GM18505 (cell line): ENCODE measurements around the gene TOX2.
A peak's percentile ranks its signal among the peaks of the same experiment; 100 is the strongest.

Source experiments
- ATAC-seq: cut with Tn5 transposase; IDR thresholded peaks from one replicate; pipeline ENCODE4 v1.9.1; 2021; ENCODE audit not compliant: unreplicated experiment
- POLR2A ChIP-seq: IDR thresholded peaks from 4 replicates; pipeline ENCODE4 v1.6.1; 2011; ENCODE audit warnings: borderline replicate concordance; ENCODE audit not compliant: insufficient read depth, insufficient read length; ENCODE audit errors: extremely low read depth

TOX2 gene, protein sequence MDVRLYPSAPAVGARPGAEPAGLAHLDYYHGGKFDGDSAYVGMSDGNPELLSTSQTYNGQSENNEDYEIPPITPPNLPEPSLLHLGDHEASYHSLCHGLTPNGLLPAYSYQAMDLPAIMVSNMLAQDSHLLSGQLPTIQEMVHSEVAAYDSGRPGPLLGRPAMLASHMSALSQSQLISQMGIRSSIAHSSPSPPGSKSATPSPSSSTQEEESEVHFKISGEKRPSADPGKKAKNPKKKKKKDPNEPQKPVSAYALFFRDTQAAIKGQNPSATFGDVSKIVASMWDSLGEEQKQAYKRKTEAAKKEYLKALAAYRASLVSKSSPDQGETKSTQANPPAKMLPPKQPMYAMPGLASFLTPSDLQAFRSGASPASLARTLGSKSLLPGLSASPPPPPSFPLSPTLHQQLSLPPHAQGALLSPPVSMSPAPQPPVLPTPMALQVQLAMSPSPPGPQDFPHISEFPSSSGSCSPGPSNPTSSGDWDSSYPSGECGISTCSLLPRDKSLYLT

DNA sequence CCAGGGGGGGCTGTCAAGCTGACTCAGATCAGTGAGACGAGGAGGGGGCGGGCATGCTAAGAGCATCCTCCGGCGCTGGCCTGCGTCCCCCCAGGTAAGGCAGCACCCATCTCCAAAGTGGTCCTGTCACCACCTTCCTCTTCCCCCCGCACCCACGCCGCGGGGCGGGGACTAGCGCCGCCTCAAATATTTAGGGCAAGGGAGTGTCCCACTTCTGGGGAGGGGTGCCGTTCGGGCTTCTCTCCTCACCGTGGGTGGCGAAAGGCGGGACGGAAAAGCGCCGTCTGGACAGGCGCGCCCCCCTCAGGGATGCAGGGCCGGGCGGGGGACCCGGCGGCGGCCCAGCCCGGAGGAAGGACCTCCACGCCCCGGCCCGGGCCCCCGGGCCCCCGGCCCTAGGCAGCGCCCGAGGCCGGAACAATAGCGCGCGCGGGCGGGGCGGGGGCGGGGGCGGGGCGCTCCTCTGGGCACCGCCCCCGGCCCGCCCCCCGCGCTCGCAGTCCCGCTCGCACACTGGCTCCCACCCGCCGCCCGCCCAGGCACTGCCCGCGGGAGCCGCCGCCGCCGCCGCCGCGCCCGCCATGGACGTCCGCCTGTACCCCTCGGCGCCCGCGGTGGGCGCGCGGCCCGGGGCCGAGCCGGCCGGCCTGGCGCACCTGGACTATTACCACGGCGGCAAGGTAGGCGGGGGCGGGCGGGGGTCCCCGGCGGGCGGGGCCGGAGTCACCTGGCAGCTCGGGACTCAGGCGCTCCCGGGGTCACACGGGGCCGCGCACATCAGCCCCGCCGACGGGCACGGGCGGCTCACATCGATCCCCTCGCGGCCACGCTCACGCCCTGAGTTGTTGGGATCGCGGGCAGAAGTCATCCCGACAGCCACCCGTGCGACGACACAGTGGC lies at the start of gene TOX2:
TOX2 (plus strand) TSS at position 542 of the 900 bp plus-strand sequence; CDS start at position 582, 40 bp downstream.
- peak; percentile 11 for TF ChIP-seq POLR2A
- ATAC-seq: peak; percentile 38

DNA sequence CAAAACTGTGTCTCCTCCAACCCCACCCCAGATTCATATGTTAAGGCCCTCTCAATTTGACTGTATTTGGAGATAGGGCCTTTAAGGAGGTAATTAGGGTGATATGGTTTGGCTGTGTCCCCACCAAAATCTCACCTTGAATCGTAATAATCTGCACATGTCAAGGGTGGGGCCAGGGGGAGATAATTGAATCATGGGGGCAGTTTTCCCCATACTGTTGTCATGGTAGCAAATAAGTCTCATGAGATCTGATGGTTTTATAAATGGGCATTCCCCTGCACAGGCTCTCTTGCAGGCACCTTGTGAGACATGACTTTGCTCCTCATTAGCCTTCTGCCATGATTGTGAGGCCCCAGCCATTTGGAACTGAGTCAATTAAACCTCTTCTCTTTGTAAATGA lies 46.6 kb upstream of the TOX2 start:
- TF ChIP-seq POLR2A: no peak
- no peak for ATAC-seq

DNA sequence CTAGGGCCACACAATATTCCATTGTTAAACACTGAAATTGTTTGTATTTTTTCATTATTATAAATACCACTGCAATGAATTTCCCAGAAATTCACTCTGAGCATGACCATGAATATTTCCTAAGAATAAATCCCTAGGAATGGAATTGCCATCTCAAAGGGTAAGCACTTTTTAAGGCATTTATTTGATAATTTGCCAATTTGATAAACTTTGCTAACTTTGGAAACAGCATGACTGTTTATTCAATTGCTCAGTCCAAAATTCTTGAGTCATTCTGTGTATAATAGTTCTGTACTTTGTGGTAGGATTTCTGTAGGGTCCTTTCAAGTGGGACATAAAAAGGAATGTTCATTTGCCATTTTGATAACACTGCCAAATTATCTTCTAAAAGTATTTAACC lies 44.2 kb upstream of the TOX2 start:
- no peak for TF ChIP-seq POLR2A
- no peak for ATAC-seq

DNA sequence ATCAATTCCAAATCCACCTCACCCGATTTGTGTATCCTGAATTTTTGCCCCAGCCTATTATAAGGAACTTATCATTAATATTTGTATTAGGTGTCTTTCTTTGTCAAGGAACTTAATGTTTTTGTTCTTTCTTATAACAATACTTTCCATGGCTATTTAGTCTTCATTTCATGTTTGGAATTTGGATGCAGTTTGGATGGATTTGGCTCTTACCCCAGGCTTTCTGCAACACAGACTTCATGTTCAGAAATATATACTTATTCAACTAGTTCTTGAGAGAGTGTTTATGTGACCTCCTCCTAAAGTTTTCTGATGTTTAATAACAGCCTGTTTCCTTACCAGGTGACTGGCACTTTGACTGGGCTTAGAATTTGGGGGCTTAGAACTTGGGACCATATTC lies 35.9 kb upstream of the TOX2 start:
- ATAC-seq: no peak

DNA sequence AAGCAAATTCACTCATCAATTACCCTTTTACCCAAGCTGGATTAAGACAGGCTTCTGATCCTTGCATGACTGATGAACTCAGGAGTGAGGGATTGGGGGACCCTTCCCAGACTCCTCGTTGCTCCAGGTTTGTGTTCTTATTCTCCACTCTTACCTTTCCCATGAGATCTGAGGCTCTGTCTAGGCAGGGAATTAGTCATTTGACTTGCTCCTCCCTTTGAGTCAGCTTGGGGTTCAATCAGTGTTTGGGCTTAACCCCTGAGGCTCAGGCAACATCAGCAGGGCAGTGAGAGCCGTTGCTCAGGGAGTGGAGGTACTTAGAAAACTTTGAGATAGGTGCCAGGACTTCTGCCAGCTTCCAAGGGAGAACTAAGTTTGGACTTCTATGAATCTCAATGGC lies 20.7 kb upstream of the TOX2 start:
- no peak for ATAC-seq

More for the DNA sequence above, 35.9 kb upstream of the TOX2 start:
- no peak for TF ChIP-seq POLR2A

DNA sequence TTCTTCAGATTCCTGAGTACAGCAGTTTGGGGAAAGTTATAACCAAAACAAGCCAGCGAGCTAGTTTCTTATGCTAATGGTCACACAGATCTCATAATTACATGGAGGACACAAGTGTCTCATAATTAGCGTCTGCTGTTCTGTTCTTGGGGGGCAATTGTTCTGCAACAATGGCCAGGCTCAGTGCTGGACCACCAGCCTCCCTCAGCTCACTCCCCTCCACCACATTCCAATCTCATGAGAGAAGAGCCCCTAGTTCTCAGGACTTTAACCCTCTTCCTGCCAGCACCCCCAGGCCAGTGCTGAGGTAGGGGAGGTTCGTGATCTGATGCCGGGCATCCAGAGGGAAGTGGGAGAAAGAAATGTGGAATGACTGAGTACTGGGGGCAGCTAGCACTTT lies 20.2 kb upstream of the TOX2 start:
- no peak for ATAC-seq
- TF ChIP-seq POLR2A: no peak

More for the DNA sequence above, 20.7 kb upstream of the TOX2 start:
- TF ChIP-seq POLR2A: no peak

DNA sequence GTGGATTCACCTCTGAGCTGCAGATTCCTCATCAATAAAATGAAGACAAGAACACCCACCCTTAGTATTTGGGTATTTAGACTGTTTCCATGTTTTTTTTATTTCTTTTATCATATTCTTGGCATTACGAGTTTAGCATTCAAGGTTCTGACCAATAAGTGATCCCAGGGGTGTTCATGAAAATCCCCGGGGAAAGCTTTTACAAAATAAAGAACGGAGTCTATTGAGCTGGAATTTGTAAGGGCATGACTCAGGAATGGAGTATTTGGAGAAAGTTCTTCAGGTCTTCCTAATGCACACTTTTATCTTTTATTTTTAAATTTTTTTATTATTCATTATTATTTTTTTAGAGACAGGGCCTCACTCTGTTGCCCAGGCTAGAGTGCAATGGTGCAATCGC lies 19.4 kb upstream of the TOX2 start:
- TF ChIP-seq POLR2A: no peak
- ATAC-seq: no peak

DNA sequence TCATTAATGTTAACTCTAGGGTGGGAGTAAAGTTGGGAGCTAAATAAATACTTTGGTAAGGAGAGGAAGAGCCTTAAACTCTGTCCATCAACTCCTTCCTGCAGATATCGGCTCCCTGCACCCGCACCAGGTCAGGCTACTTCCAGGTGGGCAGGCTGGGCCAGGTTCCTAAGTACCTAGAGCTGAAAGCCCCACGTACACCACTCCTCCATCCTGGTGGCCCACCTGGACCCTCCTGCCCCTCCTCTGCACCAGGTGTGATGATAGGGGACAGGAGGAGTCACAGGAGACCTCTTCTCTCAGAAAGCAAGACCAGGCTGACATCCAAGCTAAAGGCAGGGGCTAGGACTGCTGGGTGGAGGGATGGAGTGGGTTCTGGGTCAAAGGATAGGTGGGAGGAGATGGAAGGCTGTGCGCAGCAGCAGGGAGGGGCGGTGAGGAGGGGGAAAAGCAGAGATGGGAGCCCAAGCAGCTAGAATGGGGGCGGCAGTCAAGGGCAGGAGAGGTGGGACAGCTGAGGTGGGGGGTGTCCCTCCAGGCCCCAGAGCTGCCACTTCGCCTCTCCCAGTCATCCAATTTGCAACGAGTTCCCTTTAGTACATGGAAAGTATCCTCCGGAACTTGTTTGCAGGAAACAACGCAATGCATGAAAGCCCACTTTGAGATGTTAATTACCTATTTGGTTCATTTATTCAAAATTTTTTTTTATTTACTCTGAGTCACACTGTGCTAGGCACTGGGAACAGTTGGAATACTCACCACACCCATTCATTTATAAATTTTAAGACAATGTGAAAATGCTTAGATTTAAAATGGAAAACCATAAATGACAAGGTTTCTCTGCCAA lies 15.2 kb upstream of the TOX2 start:
- ATAC-seq: no peak
- TF ChIP-seq POLR2A: no peak

DNA sequence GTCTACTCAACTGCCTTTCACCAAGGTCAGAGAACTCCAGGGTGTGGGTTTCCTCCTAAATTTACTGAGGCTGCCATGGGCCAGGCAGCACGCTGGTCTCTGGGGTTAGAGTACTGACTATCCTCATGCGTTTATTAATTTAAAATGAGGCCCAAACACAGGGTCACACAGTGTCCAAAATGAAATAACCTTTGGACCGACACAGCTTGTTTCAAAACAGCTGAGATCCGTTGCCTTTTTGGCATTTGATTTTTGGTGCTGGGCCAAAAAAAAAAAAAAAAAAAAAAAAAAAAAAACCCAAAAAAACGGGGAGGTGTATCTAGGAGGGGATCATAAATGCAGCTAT lies 14.6 kb upstream of the TOX2 start:
- TF ChIP-seq POLR2A: no peak

DNA sequence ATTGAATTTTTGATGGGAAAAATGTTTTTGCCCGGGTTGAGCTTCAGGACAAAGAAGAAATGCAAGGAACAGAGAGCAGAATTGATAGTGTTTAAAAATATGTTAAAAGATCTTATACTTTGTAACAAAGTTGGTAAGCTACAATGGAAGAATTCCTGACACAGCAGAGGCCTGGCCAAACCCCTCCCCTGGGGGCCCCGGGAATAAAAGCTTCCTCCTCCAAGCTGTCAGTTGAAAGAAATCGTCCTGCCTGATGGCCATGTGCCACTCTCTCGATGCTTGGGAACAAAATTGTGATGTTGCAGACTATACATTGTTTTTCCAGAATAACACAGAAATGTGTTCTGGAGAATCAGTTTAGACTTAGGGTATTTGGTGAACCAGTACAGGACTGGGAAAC lies 14.2 kb upstream of the TOX2 start:
- no peak for TF ChIP-seq POLR2A

More for the DNA sequence above, 14.6 kb upstream of the TOX2 start:
- ATAC-seq: no peak

DNA sequence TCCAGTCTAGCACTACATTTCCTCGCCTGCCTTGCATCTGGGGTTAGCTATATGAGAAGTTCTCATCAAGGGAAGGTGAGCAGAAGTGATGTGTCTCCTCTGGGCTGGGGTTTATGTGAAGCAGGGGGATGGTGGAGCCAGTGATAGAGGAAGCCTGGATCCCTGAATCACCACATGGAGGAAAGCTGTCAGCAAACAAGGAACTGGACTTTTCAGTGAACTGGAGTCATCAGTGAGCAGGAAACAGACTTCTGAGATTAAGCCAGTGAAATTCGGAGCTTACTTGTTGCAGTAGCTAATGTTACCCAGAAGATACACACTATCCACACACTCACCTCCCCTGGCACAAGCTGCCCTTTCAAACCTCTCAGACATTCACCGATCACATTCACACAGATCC lies 13.4 kb upstream of the TOX2 start:
- no peak for TF ChIP-seq POLR2A
- no peak for ATAC-seq

More for the DNA sequence above, 14.2 kb upstream of the TOX2 start:
- ATAC-seq: no peak

DNA sequence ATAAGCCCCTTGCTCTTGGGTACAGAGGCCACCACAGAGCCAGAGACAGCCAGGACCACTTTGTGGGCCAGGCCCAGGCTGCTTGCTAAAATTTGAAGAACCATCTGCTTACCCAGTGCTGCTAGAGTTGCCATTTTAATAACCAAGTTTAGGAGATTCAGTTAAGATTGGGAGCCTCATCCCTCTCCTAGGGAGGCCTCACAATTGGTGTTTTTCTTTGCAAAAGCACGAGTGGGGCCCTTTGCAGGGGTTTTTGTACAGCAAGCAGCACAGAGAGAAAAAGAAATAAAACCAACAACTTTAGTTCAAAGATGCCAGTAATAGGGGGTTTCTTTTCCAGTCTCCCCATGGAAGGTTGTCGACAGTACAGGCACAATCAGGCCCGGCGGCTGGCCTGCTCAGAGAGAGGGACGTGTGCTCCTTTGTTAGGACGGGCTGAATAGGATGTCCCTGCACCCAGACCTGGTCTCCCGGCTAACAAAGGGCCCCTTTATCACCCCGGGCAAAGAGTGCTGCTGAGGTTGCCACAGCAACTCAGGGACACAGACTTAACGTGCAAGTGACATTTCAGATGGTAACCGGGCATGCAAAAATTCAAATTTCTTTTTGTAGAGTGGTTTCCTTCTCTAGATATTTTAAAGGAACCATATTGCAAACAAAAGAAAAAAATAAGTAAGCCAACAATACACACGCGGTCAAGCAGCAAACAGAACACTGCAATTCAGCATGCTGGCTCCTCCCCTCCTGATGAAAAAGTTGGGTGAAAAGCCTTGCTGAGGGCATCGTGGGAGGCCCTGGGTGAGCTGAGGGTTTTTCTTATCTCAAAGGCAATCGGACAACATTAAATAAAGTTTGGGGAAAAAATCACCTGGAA lies 10.5 kb upstream of the TOX2 start:
- TF ChIP-seq POLR2A: no peak
- no peak for ATAC-seq
